Tibial nerve (tissue), 3 donors: ENCODE measurements around the gene PHLDA1.
A peak's percentile ranks its signal among the peaks of the same experiment; 100 is the strongest.

ENCODE experiments used
- POLR2A ChIP-seq, 2 donors: fragments of 450-650 bp; IDR thresholded peaks; one replicate each; pipeline ENCODE4 v1.6.1; 2017; ENCODE audit warnings: antibody characterized with exemption in 2 of 2, mild to moderate bottlenecking in 2 of 2, moderate library complexity in 2 of 2
- TF ChIP-seq, protein P1 (sequence below), 5 experiments: fragments of 200-600 bp in 3 of 5; fragments of 450-650 bp in 2 of 5; sonication (generic) in 3 of 5; IDR thresholded peaks; one replicate each; pipeline ENCODE4 v1.5.1; 2016 to 2019; ENCODE audit warnings: antibody characterized with exemption in 5 of 5, mild to moderate bottlenecking in 3 of 5, moderate library complexity in 2 of 5

DNA sequence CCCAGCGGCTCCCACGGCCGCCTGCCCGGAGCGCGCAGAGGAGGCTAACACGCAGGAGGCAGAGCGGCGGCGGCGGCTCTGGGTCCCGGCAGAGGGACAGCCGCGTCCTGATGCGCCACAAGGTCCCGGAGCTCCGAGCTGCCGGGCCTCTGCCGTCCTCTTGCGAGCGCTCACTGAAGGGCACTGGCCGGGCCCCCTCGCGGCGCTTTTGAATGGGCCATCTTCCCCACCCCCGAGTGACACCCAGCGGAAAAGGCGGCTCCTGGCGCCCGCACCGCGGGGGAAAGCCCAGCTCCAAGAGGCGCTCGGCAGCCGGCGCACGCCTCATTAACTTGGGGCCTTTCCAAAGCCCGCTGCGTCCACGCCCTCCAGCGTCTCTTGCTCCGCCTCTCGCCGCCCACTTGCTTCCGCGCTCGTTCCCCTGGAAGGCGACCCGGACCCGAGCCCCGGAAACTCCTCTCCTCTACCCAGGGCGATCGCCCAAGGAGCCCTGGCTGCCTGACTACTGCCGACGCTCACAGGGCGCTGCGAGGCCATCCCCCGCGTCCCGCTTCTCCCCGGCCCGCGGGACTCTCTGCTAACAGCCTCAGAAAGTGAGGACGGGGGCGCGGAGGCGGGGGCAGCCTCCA, at the start of gene PHLDA1:
- TF ChIP-seq, protein P1, sequence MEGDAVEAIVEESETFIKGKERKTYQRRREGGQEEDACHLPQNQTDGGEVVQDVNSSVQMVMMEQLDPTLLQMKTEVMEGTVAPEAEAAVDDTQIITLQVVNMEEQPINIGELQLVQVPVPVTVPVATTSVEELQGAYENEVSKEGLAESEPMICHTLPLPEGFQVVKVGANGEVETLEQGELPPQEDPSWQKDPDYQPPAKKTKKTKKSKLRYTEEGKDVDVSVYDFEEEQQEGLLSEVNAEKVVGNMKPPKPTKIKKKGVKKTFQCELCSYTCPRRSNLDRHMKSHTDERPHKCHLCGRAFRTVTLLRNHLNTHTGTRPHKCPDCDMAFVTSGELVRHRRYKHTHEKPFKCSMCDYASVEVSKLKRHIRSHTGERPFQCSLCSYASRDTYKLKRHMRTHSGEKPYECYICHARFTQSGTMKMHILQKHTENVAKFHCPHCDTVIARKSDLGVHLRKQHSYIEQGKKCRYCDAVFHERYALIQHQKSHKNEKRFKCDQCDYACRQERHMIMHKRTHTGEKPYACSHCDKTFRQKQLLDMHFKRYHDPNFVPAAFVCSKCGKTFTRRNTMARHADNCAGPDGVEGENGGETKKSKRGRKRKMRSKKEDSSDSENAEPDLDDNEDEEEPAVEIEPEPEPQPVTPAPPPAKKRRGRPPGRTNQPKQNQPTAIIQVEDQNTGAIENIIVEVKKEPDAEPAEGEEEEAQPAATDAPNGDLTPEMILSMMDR (IDR thresholded peaks at IDR 0.05) = peak; percentile 56 to 93 (median 70)
- TF ChIP-seq POLR2A (IDR thresholded peaks at IDR 0.05) = peak; percentile 83 to 90
